ENCODE measurements around the gene NALCN.

Gene NALCN

GRCh38 chr13:101013245-101013644 lies 403.1 kb downstream of the NALCN start:
- CTCF ChIA-PET: no interaction called here

GRCh38 chr13:101010100-101010499 lies 406.2 kb downstream of the NALCN start:
- H3K27ac ChIP-seq: no peak overlapping the region
- ChIA-PET POLR2A (ENCODE audit: low non-redundant PET) (no interaction called here), CTCF (interaction anchor here (0.6 kb wide), 1 partner anchor 1009 kb away, joined by 5 read pairs; no protein-coding TSS in a partner anchor)
- DNase-seq (ENCODE audit: low spot score): no peak
- no peak for TF ChIP-seq CTCF (conservative IDR thresholded peaks at IDR 0.05; ENCODE audit: low read depth)

More at GRCh38 chr13:101013245-101013644, 403.1 kb downstream of the NALCN start:
- POLR2A ChIA-PET (ENCODE audit: low non-redundant PET): no interaction called here
- H3K27ac ChIP-seq: no peak overlapping the region
- DNase-seq (ENCODE audit: low spot score): no peak
- TF ChIP-seq CTCF (conservative IDR thresholded peaks at IDR 0.05; ENCODE audit: low read depth): no peak

GRCh38 chr13:101007245-101007644 lies 409.1 kb downstream of the NALCN start:
- H3K27ac ChIP-seq: no peak overlapping the region
- ChIA-PET CTCF (no interaction called here), POLR2A (ENCODE audit: low non-redundant PET) (no interaction called here)
- no peak for TF ChIP-seq CTCF (conservative IDR thresholded peaks at IDR 0.05; ENCODE audit: low read depth)
- no peak for DNase-seq (ENCODE audit: low spot score)

Data from RWPE1 (cell line).